Heart left ventricle (tissue), 16 donors: Measurements from ENCODE around the gene PAK1. TPM values are rescaled to one million over a fixed set of nuclear protein-coding genes. Genes with fewer than 3 reads are reported as not detected.
A peak's percentile ranks its signal among the peaks of the same experiment; 100 is the strongest.

Source experiments
- ATAC-seq, 4 donors: fragments of 200-7000 bp; cut with Tn5 transposase; one replicate each; pipeline ENCODE4 v1.9.1; 2020 to 2022; ENCODE audit warnings: moderate library complexity in 4 of 4, mild to moderate bottlenecking in 3 of 4, moderate number of reproducible peaks in 1 of 4
- DNase-seq, 5 donors: peaks; one replicate each; pipeline ENCODE4 v3.0.0-alpha.2; 2020
- H3K27ac ChIP-seq, 12 donors: fragments of 200-600 bp; sonication (generic) in 4 of 12; one replicate each; pipeline versions ENCODE4 v1.5.0 to v1.8.0; 2016 to 2022; ENCODE audit warnings: mild to moderate bottlenecking in 2 of 12
- H3K27me3 ChIP-seq, 9 donors: fragments of 200-600 bp; sonication (generic) in 2 of 9; one replicate each; pipeline versions ENCODE4 v1.5.1 to v1.8.0; 2016 to 2022; ENCODE audit warnings: mild to moderate bottlenecking in 3 of 9
- H3K36me3 ChIP-seq, 9 donors: fragments of 200-600 bp; sonication (generic) in 2 of 9; one replicate each; pipeline versions ENCODE4 v1.5.0 to v1.8.0; 2018 to 2022; ENCODE audit warnings: mild to moderate bottlenecking in 2 of 9
- H3K4me1 ChIP-seq, 12 donors: fragments of 200-600 bp; sonication (generic) in 4 of 12; one replicate each; pipeline versions ENCODE4 v1.5.0 to v1.8.0; 2016 to 2022; ENCODE audit warnings: mild to moderate bottlenecking in 3 of 12
- H3K4me3 ChIP-seq, 12 donors: fragments of 200-600 bp; sonication (generic) in 4 of 12; one replicate each; pipeline versions ENCODE4 v1.5.0 to v1.8.0; 2017 to 2022; ENCODE audit warnings: mild to moderate bottlenecking in 9 of 12, moderate library complexity in 4 of 12
- H3K9me3 ChIP-seq, 12 donors: fragments of 200-600 bp; sonication (generic) in 4 of 12; one replicate each; pipeline versions ENCODE4 v1.5.0 to v1.8.0; 2016 to 2022; ENCODE audit warnings: mild to moderate bottlenecking in 1 of 12
- CTCF ChIP-seq, 12 donors: fragments of 200-600 bp; sonication (generic) in 4 of 12; IDR thresholded peaks; one replicate each; pipeline versions ENCODE4 v1.5.0 to v1.8.0; 2018 to 2022; ENCODE audit warnings: antibody characterized with exemption in 12 of 12, mild to moderate bottlenecking in 5 of 12
- POLR2A ChIP-seq, 2 donors: fragments of 450-650 bp; IDR thresholded peaks; one replicate each; pipeline ENCODE4 v1.6.1; 2017; ENCODE audit warnings: antibody characterized with exemption in 2 of 2, mild to moderate bottlenecking in 2 of 2, moderate library complexity in 2 of 2
- WGBS, 4 donors: extraction: QIAGEN DNeasy Blood & Tissue Kit in 2 of 4; methylation state at CpG; one replicate each; pipeline versions ENCODE4 v1.1.5 to v1.1.7; 2013 to 2018; 5-methylcytosine and 5-hydroxymethylcytosine counted together
- intact Hi-C, 10 donors: fragments of 100-400 bp; cut with DNase I; formaldehyde crosslinking; loops; one replicate each; pipeline versions ENCODE4 v1.11.1 to v1.14.2; 2022
- polyA plus RNA-seq, 2 donors: library from polyadenylated mRNA; stranded (reverse); fragments of 200-250 nt; gene quantifications; one replicate each; pipeline ENCODE4 v1.2.3, GENCODE V29; 2013
- total RNA-seq, 9 donors: library from RNA; depleted of rRNA in 2 of 9; stranded (reverse); fragments of >200 nt in 2 of 9; fragmentation: NEBNext Ultra II Directional in 3 of 9; extraction: Animal tissue kit (Norgen Biotek cat#: 25700) in 3 of 9; gene quantifications; one replicate each; pipeline versions ENCODE4 v1.1.0 to v1.2.4, GENCODE V29; 2016 to 2023
- donor health status: ischemic (EF 13 %, LVEDD 7.1; RV severe dilation, severe dysfunction).
- donor health status: healthy with polysubstance abuse.
- donor health status: DM: no; HTN: yes; CAD: no.
- donor health status: DM: no; HTN: no; CAD: no.
- donor health status: ischemic (EF 25% LVEDD 6.9; RV normal size, moderate dysfunction).
- donor health status: ischemic (EF 25% LVEDD 5.7; RV mildly dilated, moderate dysfunction).
- donor health status: healthy.
- donor health status: DM: yes; HTN: yes; CAD: no.
- donor health status: ischemic (EF 35%, LVEDD 5.7; RV mildly dilated, moderate dysfunction).
- donor health status: nonischemic (EF 11% LVEDD 7.7; RV severe dilation, severe dysfunction).
- donor health status: DM: yes; HTN: yes; CAD: no.
- donor health status: PGD.
- donor health status: ischemic (EF 29% LVEDD 5.4; RV normal size, mild dysfunction).
- donor health status: nonischemic (EF 23%, LVEDD 6.1; RV moderate dilation, normal function).

The PAK1 gene
- total and polyA plus RNA-seq, 11 donors, result 2.1 to 25.4 (median 5.9) TPM

- TF ChIP-seq CTCF (IDR thresholded peaks at IDR 0.05) (no peak), POLR2A (IDR thresholded peaks at IDR 0.05) (no peak)
- H3K4me3 ChIP-seq, result no peak overlapping the region
- H3K36me3 ChIP-seq, result no peaks in the 10 kb centered on the region
- no peak for ATAC-seq
- intact Hi-C loops, result loop anchor here in 1 of 10 donors (10.0 kb wide), 1 partner anchor 60 kb away; no protein-coding TSS in a partner anchor
- no peak for DNase-seq
- H3K27ac ChIP-seq, result no peak overlapping the region
- WGBS, 4 donors, result 88 to 91% (median 89%) methylated on average over 5 of the region's 5 CpGs
- peaks cover 0 to 17% (median 2%) of the 10 kb centered on the region in 12 donors for H3K4me1 ChIP-seq
- peaks cover 0 to 13% (median 0%) of the 10 kb centered on the region in 9 donors for H3K27me3 ChIP-seq
- H3K9me3 ChIP-seq, result no peaks in the 10 kb centered on the region
Observed at GRCh38 chr11:77475206-77475605, 1.3 kb upstream of the PAK1 start.

GRCh38 chr11:77474684-77475060 lies 778 bp upstream of the PAK1 start:
- no peaks in the 10 kb centered on the region for H3K36me3 ChIP-seq
- intact Hi-C loops, result loop anchor here in 1 of 10 donors (10.0 kb wide), 1 partner anchor 60 kb away; no protein-coding TSS in a partner anchor
- peak overlapping the region in 9 of 12 donors; percentile 55 to 80 (median 65) for H3K4me3 ChIP-seq
- no peaks in the 10 kb centered on the region for H3K9me3 ChIP-seq
- peaks cover 0 to 17% (median 2%) of the 10 kb centered on the region in 12 donors for H3K4me1 ChIP-seq
- peak overlapping the region in 1 of 12 donors; percentile 36 for H3K27ac ChIP-seq
- DNase-seq (no peak), ATAC-seq (no peak)
- H3K27me3 ChIP-seq, result peaks cover 0 to 13% (median 0%) of the 10 kb centered on the region in 9 donors
- TF ChIP-seq POLR2A (IDR thresholded peaks at IDR 0.05), result no peak
- WGBS, 4 donors, result 55 to 62% (median 58%) methylated on average over 10 of the region's 10 CpGs

- H3K9me3 ChIP-seq, result no peaks in the 10 kb centered on the region
- TF ChIP-seq CTCF (IDR thresholded peaks at IDR 0.05) (no peak), POLR2A (IDR thresholded peaks at IDR 0.05) (no peak)
- no peaks in the 10 kb centered on the region for H3K36me3 ChIP-seq
- peak overlapping the region in 5 of 12 donors; percentile 24 to 52 (median 33) for H3K27ac ChIP-seq
- H3K4me1 ChIP-seq, result peaks cover 0 to 17% (median 2%) of the 10 kb centered on the region in 12 donors
- peaks cover 0 to 13% (median 0%) of the 10 kb centered on the region in 9 donors for H3K27me3 ChIP-seq
- ATAC-seq (peak in 3 of 4 donors; percentile 65 to 74 (median 71)), DNase-seq (peak; percentile 26 to 79 (median 40))
- peak overlapping the region; percentile 36 to 80 (median 63) for H3K4me3 ChIP-seq
- WGBS, 4 donors, result 2 to 7% (median 4%) methylated on average over 30 to 80 of the region's 80 CpGs
- intact Hi-C loops, result loop anchor here in 1 of 10 donors (10.0 kb wide), 1 partner anchor 58 kb away; no protein-coding TSS in a partner anchor
Observed at GRCh38 chr11:77472991-77473800, 698 bp downstream of the PAK1 start.

- TF ChIP-seq POLR2A (IDR thresholded peaks at IDR 0.05) (no peak), CTCF (IDR thresholded peaks at IDR 0.05) (peak in 2 of 12 donors; percentile 10 to 12)
- H3K9me3 ChIP-seq, result no peaks in the 10 kb centered on the region
- 86 to 89% (median 88%) methylated on average over 3 of the region's 3 CpGs for WGBS, 4 donors
- no peaks in the 10 kb centered on the region for H3K36me3 ChIP-seq
- ATAC-seq (no peak), DNase-seq (no peak)
- H3K4me1 ChIP-seq, result peaks cover 0 to 17% (median 2%) of the 10 kb centered on the region in 12 donors
- intact Hi-C loops, result loop anchor here in 1 of 10 donors (10.0 kb wide), 1 partner anchor 57 kb away; no protein-coding TSS in a partner anchor
- no peak overlapping the region for H3K4me3 ChIP-seq
- peaks cover 0 to 13% (median 0%) of the 10 kb centered on the region in 9 donors for H3K27me3 ChIP-seq
- H3K27ac ChIP-seq, result no peak overlapping the region
Observed at GRCh38 chr11:77471558-77472193, 2.2 kb downstream of the PAK1 start.
